ENCODE measurements around the gene SLC12A3.

SLC12A3 gene

DNA sequence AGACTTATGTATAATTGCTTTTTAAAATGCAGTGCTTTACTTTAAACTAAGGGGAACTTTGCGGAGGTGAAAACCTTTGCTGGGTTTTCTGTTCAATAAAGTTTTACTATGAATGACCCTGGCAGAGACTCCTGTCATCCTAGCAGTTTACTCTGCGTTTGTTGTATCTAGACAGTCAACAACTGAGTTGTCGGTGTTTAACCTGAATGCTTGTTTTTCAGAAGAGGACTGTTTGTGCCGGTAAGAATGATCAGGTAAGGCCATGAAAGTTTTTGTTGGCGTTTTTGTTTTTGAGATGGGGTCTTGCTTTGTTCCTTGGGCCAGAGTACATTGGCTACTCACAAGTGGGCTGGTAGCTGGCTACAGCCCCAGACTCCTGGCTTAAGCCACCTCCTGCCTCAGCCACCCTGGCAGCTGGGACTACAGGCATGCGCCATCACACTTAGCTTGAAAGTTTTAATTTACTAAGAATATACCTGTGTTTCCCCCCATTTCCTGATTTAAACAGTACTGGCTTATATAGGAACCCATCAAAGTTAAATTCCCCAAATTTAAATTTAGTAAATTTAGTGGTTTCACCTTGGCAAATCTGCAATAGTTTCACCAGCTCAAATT is 78.9 kb downstream of the SLC12A3 start:
- no peak for DNase-seq (ENCODE audit: low spot score)

DNA sequence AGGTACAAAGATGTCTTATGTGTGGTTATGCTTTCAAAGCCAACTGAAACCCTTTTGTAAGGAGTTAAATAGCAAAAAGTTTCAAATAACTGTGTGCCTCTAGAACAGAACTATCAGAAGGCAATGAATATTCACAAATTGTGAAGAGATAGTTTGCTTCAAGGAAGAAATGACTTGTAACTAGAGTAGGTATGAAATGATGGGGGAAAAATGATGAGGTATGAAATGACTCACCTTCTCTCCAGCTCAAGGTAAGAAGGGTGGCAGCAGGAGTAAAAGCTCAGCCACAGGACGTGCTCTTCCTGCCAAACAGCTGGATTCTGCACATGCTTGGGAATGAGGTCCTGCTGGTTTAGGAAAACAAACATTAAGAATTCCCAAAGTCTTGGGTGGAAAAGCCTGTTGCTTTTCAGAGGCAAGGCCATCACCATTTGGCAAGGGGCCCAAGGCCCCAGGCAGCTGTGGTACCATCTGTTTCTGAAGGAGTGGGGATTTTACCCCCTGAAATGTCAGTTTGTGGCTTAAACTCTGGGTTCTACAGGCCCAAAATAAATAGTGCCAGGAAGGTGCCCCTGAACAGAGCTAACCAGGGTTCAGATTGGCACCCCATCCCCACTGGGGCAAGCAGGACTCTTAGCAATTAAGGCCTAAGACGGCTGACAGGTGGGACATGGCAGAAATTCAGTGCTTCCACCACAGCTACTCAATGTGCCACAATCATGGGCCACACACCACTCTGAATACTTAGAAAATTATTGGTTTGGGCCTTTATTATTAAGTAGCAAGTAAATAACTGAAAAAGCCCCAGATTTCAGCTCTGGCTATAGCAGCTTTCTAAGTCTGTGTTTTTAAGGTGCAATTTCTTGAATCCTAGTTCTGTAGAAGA is 80.2 kb downstream of the SLC12A3 start:
- DNase-seq (ENCODE audit: low spot score): no peak

DNA sequence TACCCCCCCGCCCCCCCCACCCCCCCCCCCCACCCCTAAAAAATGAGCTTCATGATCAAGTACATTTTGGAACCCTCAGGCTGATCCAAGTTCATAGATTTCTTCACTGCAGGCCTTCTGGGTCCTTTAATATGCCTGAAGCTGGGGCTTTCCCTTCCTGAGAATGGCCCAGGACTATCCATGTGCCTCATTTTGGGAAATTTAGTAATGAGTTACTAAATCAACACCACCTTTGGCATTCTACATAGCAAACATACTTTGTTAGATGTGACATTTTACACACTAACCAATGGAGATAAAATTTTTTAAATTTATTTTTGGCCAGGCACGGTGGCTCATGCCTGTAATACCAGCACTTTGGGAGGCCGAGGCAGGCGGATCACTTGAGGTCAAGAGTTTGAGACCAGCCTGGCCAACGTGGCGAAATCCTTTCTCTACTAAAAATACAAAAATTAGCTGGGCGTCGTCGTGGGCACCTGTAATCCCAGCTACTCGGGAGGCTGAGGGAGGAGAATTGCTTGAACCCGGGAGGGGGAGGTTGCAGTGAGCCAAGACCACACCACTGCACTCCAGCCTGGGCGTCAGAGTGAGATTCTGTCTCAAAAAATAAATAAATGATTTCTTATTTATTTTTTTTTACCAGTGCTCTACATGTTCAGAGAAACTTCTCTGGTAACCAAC is 81.0 kb downstream of the SLC12A3 start:
- no peak for DNase-seq (ENCODE audit: low spot score)

DNA sequence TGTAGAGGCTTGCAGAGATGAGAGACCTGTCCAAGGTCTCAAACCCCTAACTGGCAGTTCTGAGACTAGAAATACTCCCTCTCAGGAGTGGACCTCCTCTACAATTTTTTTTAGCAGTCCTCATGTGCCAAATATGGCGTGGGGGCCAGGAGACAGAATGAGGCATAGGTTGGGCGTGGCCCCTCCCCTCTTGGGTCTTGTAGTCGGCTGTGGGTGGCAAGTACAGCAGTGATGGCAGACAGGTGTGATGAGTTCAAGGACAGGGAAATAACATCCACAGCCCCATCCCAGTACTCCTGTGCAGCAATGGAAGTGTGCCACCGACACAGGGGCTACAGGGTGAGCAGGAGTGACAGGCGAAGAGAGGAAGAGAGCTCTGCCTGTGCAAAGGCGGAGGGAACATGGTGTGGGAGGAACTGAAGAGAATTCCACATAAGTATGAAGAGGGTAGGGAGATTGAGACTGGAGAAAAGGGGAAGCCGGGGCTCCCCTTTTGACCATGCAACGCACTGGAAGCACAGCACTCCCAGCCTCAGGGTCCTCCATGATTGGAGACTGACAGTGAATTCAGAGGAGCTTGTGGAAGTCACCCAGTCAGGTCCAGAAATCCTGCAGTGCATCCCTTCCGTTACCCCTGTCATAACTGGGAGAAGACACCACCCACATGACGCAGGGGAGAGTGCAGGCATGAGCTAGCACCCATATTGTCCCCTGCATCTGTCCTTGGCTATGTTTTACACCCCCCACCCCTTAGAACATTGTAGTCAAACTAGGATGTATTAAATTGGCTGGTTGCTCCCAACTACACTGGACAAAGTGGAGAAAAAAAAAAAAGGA is 82.0 kb downstream of the SLC12A3 start:
- no peak for DNase-seq (ENCODE audit: low spot score)

DNA sequence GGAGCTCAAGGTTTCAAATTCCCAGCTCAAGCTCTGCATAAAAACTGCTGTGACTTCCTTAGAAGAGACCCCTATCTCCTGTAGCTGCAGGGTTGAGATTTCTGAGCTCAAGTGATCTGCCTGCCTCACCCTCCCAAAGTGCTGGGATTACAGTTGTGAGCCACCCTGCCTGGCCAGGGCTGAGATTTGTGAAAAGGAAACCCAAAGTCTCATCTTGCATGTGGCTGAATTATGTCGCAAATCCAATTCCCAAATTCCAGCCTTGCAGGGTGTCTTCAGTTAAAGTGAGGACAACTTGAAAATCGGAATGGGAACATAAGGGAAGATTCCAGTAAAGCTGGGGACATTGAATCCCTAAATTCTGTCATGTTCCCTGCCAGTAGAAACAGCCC is 82.6 kb downstream of the SLC12A3 start:
- DNase-seq (ENCODE audit: low spot score): no peak

DNA sequence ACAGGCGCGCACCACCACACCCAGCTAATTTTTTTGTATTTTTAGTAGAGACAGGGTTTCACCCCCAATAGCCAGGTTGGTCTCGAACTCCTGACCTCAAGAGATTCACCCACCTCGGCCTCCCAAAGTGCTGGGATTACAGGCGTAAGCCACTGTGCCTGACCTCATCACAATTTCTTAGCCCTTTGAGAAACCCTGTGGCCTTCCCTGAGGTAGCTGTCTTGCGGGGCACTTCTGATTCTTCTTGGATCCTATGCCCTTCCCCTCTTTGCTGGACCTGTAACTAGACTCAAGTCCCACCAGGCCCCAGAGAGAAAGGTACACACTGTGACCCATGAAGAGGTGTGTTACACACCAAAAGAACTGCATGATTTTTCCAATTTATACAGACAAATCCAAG is 83.2 kb downstream of the SLC12A3 start:
- no peak for DNase-seq (ENCODE audit: low spot score)

DNA sequence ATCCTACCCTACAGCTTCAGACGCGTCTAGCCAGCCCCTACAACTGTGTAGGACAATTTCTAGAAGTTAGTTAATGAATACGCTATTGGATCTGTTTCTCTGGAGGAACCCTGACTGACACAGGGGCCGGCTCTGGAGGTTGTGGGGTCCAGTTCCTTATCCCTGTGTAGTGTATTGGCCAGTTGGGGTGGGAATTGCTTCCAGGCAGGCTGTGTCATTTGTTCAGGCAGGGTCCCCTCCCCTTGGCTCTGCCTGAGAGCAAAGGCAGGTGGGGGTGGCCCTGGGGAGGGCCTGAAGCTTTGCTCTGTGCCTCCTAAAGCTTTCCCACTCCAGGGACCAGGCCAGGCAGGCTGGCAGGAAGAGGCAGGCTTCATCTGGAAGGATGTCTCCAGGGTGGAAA is 85.0 kb downstream of the SLC12A3 start:
- no peak for DNase-seq (ENCODE audit: low spot score)

DNA sequence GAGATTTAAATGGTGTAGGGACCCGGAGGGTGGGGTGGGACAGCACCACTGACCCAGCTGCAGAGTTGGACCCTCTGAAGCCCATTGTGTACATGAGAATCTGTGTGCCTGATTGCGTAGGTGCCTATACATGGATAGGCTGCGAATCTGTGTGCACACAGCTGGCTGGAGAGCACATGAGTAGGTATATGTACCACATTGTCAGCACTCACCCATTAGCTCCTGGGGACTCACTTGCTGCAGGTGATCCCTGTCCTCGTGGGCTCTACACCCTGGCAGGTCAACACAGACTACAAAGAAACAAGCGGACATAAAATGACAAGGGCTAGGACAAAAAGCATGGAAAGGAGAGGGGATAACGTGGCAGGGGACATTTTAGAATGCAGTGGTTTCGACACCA is 85.4 kb downstream of the SLC12A3 start:
- DNase-seq (ENCODE audit: low spot score): no peak

DNA sequence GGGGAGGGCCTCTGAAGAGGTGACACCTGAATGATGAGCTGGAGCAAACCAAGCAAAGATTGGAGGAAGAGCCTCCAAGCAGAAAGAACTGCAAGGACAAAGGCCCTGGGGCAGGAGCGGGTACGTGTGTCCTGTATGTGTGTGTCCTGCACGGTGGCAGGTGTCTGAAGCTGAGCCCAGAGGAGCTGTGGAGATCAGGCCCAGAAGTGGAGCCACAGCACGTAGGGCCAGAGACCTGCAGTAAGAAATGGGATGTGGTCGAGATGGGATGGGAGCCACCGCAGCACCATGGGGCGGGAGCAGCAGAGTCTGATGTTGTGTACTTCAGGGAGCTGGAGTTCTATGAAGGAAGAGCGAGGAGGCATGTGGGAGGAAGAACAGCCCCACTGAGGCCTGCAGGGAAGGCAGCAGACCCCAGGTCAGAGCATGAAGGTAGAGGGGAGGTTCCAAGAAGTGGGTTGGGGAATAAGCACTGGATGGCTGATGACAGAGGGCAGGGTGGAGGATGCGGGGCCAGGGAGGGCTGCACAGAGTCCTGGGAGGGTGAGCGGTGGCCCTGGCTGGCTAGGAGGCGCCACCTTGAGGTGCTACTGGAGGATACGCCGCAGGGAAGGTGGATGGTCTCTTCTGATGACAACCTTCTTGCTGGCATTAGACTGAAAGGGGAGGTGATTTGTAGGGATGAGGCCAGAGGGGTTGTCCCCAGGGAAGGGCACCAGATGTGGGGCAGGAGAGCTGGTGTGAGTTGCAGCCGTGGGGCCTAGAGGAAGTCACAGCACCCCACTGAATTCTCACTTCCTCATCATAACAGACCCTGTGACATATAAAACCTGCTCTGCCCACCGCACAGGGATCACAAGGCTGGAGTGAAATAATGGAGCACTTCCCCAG is 86.1 kb downstream of the SLC12A3 start:
- peak; percentile 75 for DNase-seq (ENCODE audit: low spot score)

DNA sequence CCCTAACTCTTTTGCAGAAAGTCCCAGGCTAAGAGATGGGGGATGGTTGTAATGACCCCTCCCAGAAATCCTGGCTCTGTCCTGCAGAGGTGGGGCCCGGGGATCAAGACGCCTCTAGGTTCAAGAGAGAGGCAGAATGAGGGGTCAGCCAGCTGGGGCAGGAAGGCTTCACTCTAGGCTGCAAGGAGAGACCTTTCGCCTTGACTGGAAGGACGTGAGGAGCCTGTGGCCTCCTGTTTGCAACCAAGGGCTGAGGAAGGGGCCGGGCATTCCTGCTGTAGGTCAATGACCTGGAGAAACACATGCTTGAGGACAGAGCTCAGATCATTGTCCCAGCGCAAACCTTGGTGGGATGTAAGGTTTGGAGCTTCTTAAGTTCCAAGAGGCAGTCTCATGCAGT is 88.0 kb downstream of the SLC12A3 start:
- DNase-seq (ENCODE audit: low spot score): no peak

DNA sequence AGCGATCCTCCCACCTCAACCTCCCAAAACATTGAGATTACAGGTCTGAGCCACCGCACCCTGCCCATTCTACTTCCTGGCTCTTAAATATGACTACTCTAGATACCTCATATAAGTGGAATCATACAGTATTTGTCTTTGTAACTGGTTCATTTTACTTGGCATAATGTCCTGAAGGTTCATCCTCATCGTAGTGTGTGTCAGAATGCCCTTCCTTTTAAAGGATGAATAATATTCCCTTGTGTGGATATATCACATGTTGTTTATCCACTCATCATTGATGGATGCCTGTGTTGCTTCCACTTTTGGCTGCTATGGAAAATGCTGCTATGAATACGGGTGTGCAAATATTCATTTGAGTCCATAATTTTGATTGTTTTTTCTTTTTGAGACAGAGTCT is 91.1 kb downstream of the SLC12A3 start:
- DNase-seq (ENCODE audit: low spot score): no peak

DNA sequence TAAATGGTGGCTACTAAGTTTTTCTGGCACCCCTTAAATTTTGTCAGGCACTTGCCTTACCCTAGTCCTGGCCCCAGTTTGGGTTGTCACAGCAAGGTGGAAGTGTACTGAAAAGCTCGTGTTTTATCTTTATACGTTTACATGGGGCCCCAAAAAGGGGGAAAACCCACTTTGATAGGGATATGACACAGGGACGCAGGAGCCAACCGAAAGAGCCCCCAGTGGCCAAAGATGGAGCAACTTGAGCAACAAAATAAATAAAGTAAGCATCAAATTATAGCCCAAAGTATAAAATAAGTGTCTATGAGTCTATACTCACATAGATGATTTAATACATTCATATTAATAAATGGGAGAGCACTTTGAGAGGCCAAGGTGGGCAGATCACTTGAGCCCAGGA is 91.7 kb downstream of the SLC12A3 start:
- DNase-seq (ENCODE audit: low spot score): no peak

DNA sequence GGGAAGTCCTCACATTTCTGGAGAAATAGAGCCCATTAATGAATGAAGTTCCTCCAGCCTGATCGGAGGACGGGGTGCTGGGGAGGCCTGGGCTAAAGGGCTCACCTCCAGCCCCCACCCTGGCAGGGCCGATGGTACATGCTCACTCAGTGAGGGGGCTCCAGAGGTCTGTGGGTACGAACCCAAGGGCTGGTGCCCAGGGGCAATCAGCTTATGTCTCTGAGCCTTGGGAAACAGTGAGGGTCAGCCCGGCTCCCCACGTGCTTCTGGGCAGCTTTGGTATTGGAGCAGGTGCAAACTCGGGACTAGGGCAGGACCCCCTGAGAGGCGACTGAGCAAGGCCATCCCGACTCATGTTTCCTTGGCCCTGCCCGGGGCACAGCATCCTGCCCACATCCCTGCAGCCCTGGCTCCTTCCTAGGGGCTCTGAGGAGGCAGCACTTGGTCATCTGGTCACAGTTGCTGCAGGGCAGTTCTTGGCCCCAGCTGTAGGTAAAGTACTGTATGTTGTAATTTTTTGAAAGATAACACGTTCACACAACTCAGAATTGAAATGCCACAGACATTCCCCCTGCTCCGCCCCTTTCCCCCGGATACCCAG is 95.8 kb downstream of the SLC12A3 start:
- DNase-seq (ENCODE audit: low spot score): no peak

DNA sequence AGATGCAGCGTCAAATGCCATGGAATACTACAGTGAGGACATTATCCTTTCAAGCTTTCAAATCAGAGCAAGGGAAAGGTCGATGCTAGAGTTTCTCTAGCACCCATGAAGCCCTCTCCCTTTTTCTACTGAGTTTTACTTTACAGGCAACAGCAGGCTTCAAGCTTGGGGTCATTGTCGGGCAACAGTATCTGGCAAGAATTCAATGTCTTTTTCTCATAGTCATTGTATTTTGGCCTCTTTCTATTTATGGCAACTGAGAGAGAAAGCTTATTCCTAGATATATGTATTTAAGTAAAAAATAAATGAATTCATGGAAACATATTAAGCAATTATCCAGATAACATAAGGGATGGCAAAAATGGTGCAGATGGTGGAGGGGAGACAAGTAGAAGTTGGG is 96.4 kb downstream of the SLC12A3 start:
- no peak for DNase-seq (ENCODE audit: low spot score)

DNA sequence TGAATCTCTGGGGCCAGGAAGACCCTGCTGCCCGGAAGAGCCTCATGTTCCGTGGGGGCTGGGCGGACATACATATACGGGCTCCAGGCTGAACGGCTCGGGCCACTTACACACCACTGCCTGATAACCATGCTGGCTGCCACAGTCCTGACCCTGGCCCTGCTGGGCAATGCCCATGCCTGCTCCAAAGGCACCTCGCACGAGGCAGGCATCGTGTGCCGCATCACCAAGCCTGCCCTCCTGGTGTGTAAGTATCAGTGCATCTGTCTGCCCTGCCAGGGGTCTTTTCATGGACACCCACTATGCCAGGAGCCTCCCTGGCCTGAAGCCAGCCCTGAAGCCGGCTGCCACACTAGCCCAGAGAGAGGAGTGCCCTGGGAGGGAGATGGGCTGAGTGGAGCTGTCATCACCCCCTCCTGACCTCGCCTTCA is 96.9 kb downstream of the SLC12A3 start, which contains the start of gene CETP:
Gene CETP (plus strand): TSS at position 100 of the 431 bp plus-strand sequence. CDS start 30 bp downstream, at position 130.
- DNase-seq (ENCODE audit: low spot score): no peak

DNA sequence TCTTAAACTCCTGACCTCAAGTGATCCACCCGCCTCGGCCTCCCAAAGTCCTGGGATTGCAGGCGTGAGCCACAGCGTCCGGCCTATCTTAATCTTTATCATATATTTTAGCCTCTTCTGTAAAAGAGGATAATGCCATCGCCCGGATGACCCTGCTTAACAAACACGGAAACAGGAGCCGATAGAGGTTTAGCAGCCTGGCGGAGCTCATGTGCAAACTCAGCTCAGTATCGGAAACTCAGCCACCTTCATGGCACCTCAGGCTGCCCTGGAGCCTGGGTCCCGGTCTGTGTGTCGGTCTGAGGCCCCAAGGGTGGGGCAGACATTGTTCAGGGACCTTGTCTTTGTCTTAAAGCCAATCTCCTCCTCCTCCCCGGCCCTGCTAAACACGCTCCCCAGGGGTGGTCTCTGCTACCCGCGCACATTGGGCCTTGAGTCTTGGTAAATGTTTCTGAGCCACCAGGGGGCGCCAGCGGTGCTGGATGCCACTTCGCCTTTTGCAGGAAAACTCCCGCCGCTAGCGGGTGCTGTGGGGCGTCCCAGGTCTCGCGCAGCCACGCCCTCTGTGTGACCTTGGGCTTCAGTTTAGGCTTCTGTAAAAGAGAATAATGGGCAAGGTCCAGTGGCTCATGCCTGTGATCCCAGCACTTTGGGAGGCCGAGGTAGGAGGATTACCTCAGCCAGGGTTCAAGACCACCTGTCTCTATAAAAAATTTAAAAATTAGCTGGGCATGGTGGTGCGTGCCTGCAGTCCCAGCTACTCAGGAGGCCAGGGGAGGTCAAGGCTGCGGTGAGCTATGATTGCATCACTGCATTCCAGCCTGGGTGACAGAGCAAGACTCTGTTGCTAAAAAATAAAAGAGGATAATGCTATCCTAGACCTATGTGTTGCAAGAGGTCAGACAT is 99.5 kb downstream of the SLC12A3 start:
- DNase-seq (ENCODE audit: low spot score): peak; percentile 96

All from ecto neural progenitor cell (in vitro differentiated cells).